ENCODE data around the gene MYCL. TPM values are rescaled to one million over a fixed set of nuclear protein-coding genes. Genes with fewer than 3 reads are reported as not detected.

Gene MYCL
- total and polyA plus RNA-seq, 2 donors, result 8.9 to 12.4 TPM

GRCh38 chr1:39896909-39897685, 4.6 kb downstream of the MYCL start:
- Histone ChIP-seq H3K4me1 (ENCODE audit: control insufficient read depth in 2 of 2, insufficient read depth in 2 of 2, low read length in 2 of 2) (peaks cover 7 to 8% of the 10 kb centered on the region in 2 donors), H3K27ac (ENCODE audit: low read depth in 1 of 2, low read length in 1 of 2) (no peak overlapping the region), H3K9me3 (ENCODE audit: control insufficient read depth in 2 of 2, insufficient read depth in 1 of 2, low read length in 1 of 2) (no peaks in the 10 kb centered on the region), H3K36me3 (ENCODE audit: control insufficient read depth in 2 of 2, insufficient read depth in 2 of 2, low read length in 1 of 2) (no peaks in the 10 kb centered on the region), H3K4me3 (ENCODE audit: low read length in 2 of 2) (no peak overlapping the region), H3K27me3 (ENCODE audit: control insufficient read depth in 2 of 2, insufficient read depth in 1 of 2, low read length in 1 of 2) (peaks cover 52 to 93% of the 10 kb centered on the region in 2 donors)
- WGBS, result 92% methylated on average over 11 of the region's 11 CpGs
- no peak for DNase-seq (ENCODE audit: low read depth in 6 of 9, low spot score in 9 of 9)

- Histone ChIP-seq H3K9me3 (ENCODE audit: control insufficient read depth in 2 of 2, insufficient read depth in 1 of 2, low read length in 1 of 2) (no peaks in the 10 kb centered on the region), H3K27me3 (ENCODE audit: control insufficient read depth in 2 of 2, insufficient read depth in 1 of 2, low read length in 1 of 2) (peaks cover 45 to 94% of the 10 kb centered on the region in 2 donors), H3K4me3 (ENCODE audit: low read length in 2 of 2) (no peak overlapping the region), H3K27ac (ENCODE audit: low read depth in 1 of 2, low read length in 1 of 2) (no peak overlapping the region), H3K4me1 (ENCODE audit: control insufficient read depth in 2 of 2, insufficient read depth in 2 of 2, low read length in 2 of 2) (no peaks in the 10 kb centered on the region), H3K36me3 (ENCODE audit: control insufficient read depth in 2 of 2, insufficient read depth in 2 of 2, low read length in 1 of 2) (no peaks in the 10 kb centered on the region)
- WGBS, result 95% methylated on average over 5 of the region's 5 CpGs
- DNase-seq (ENCODE audit: low read depth in 6 of 9, low spot score in 9 of 9), result no peak
These were observed 5.8 kb downstream of the MYCL start for GRCh38 chr1:39895731-39896480.

GRCh38 chr1:39894884-39895495, 6.7 kb downstream of the MYCL start:
- H3K4me3 ChIP-seq (ENCODE audit: low read length in 2 of 2), result no peak overlapping the region
- H3K9me3 ChIP-seq (ENCODE audit: control insufficient read depth in 2 of 2, insufficient read depth in 1 of 2, low read length in 1 of 2), result no peaks in the 10 kb centered on the region
- H3K27ac ChIP-seq (ENCODE audit: low read depth in 1 of 2, low read length in 1 of 2), result no peak overlapping the region
- DNase-seq (ENCODE audit: low read depth in 6 of 9, low spot score in 9 of 9), result no peak
- peaks cover 36 to 85% of the 10 kb centered on the region in 2 donors for H3K27me3 ChIP-seq (ENCODE audit: control insufficient read depth in 2 of 2, insufficient read depth in 1 of 2, low read length in 1 of 2)
- WGBS, result 82% methylated on average over 3 of the region's 3 CpGs
- H3K4me1 ChIP-seq (ENCODE audit: control insufficient read depth in 2 of 2, insufficient read depth in 2 of 2, low read length in 2 of 2), result no peaks in the 10 kb centered on the region
- H3K36me3 ChIP-seq (ENCODE audit: control insufficient read depth in 2 of 2, insufficient read depth in 2 of 2, low read length in 1 of 2), result no peaks in the 10 kb centered on the region

- Histone ChIP-seq H3K9me3 (ENCODE audit: control insufficient read depth in 2 of 2, insufficient read depth in 1 of 2, low read length in 1 of 2) (no peaks in the 10 kb centered on the region), H3K27me3 (ENCODE audit: control insufficient read depth in 2 of 2, insufficient read depth in 1 of 2, low read length in 1 of 2) (peaks cover 18 to 69% of the 10 kb centered on the region in 2 donors), H3K27ac (ENCODE audit: low read depth in 1 of 2, low read length in 1 of 2) (no peak overlapping the region), H3K36me3 (ENCODE audit: control insufficient read depth in 2 of 2, insufficient read depth in 2 of 2, low read length in 1 of 2) (no peaks in the 10 kb centered on the region), H3K4me3 (ENCODE audit: low read length in 2 of 2) (no peak overlapping the region), H3K4me1 (ENCODE audit: control insufficient read depth in 2 of 2, insufficient read depth in 2 of 2, low read length in 2 of 2) (no peaks in the 10 kb centered on the region)
- DNase-seq (ENCODE audit: low read depth in 6 of 9, low spot score in 9 of 9), result no peak
- 54% methylated on average over 6 of the region's 6 CpGs for whole genome bisulfite sequencing
These were observed 8.8 kb downstream of the MYCL start for GRCh38 chr1:39892601-39893595.

- WGBS, result 96% methylated on average over 1 of the region's 1 CpG
- peaks cover 13 to 52% of the 10 kb centered on the region in 2 donors for H3K27me3 ChIP-seq (ENCODE audit: control insufficient read depth in 2 of 2, insufficient read depth in 1 of 2, low read length in 1 of 2)
- no peak overlapping the region for H3K4me3 ChIP-seq (ENCODE audit: low read length in 2 of 2)
- no peaks in the 10 kb centered on the region for H3K9me3 ChIP-seq (ENCODE audit: control insufficient read depth in 2 of 2, insufficient read depth in 1 of 2, low read length in 1 of 2)
- no peak overlapping the region for H3K27ac ChIP-seq (ENCODE audit: low read depth in 1 of 2, low read length in 1 of 2)
- no peaks in the 10 kb centered on the region for H3K36me3 ChIP-seq (ENCODE audit: control insufficient read depth in 2 of 2, insufficient read depth in 2 of 2, low read length in 1 of 2)
- H3K4me1 ChIP-seq (ENCODE audit: control insufficient read depth in 2 of 2, insufficient read depth in 2 of 2, low read length in 2 of 2), result no peaks in the 10 kb centered on the region
- no peak for DNase-seq (ENCODE audit: low read depth in 6 of 9, low spot score in 9 of 9)
These were observed 10.8 kb downstream of the MYCL start for GRCh38 chr1:39890880-39891279.

- no peak for DNase-seq (ENCODE audit: low read depth in 6 of 9, low spot score in 9 of 9)
- H3K4me1 ChIP-seq (ENCODE audit: control insufficient read depth in 2 of 2, insufficient read depth in 2 of 2, low read length in 2 of 2), result no peaks in the 10 kb centered on the region
- no peak overlapping the region for H3K27ac ChIP-seq (ENCODE audit: low read depth in 1 of 2, low read length in 1 of 2)
- H3K27me3 ChIP-seq (ENCODE audit: control insufficient read depth in 2 of 2, insufficient read depth in 1 of 2, low read length in 1 of 2), result peaks cover 13 to 49% of the 10 kb centered on the region in 2 donors
- H3K4me3 ChIP-seq (ENCODE audit: low read length in 2 of 2), result no peak overlapping the region
- no peaks in the 10 kb centered on the region for H3K36me3 ChIP-seq (ENCODE audit: control insufficient read depth in 2 of 2, insufficient read depth in 2 of 2, low read length in 1 of 2)
- H3K9me3 ChIP-seq (ENCODE audit: control insufficient read depth in 2 of 2, insufficient read depth in 1 of 2, low read length in 1 of 2), result no peaks in the 10 kb centered on the region
These were observed 11.4 kb downstream of the MYCL start for GRCh38 chr1:39890273-39890672.

GRCh38 chr1:39886757-39887231, 14.9 kb downstream of the MYCL start:
- Histone ChIP-seq H3K27me3 (ENCODE audit: control insufficient read depth in 2 of 2, insufficient read depth in 1 of 2, low read length in 1 of 2) (peaks cover 2 to 16% of the 10 kb centered on the region in 2 donors), H3K36me3 (ENCODE audit: control insufficient read depth in 2 of 2, insufficient read depth in 2 of 2, low read length in 1 of 2) (no peaks in the 10 kb centered on the region), H3K4me1 (ENCODE audit: control insufficient read depth in 2 of 2, insufficient read depth in 2 of 2, low read length in 2 of 2) (peaks cover 7% of the 10 kb centered on the region in 2 donors), H3K27ac (ENCODE audit: low read depth in 1 of 2, low read length in 1 of 2) (no peak overlapping the region), H3K4me3 (ENCODE audit: low read length in 2 of 2) (no peak overlapping the region), H3K9me3 (ENCODE audit: control insufficient read depth in 2 of 2, insufficient read depth in 1 of 2, low read length in 1 of 2) (no peaks in the 10 kb centered on the region)
- WGBS, result 98% methylated on average over 2 of the region's 2 CpGs
- no peak for DNase-seq (ENCODE audit: low read depth in 6 of 9, low spot score in 9 of 9)

- Histone ChIP-seq H3K27ac (ENCODE audit: low read depth in 1 of 2, low read length in 1 of 2) (no peak overlapping the region), H3K4me3 (ENCODE audit: low read length in 2 of 2) (no peak overlapping the region), H3K36me3 (ENCODE audit: control insufficient read depth in 2 of 2, insufficient read depth in 2 of 2, low read length in 1 of 2) (no peaks in the 10 kb centered on the region), H3K4me1 (ENCODE audit: control insufficient read depth in 2 of 2, insufficient read depth in 2 of 2, low read length in 2 of 2) (peaks cover 7% of the 10 kb centered on the region in 2 donors), H3K9me3 (ENCODE audit: control insufficient read depth in 2 of 2, insufficient read depth in 1 of 2, low read length in 1 of 2) (no peaks in the 10 kb centered on the region), H3K27me3 (ENCODE audit: control insufficient read depth in 2 of 2, insufficient read depth in 1 of 2, low read length in 1 of 2) (peaks cover 2 to 8% of the 10 kb centered on the region in 2 donors)
- WGBS, result over 99% methylated on average over 5 of the region's 5 CpGs
- DNase-seq (ENCODE audit: low read depth in 6 of 9, low spot score in 9 of 9), result no peak
These were observed 16.2 kb downstream of the MYCL start for GRCh38 chr1:39885516-39885915.
